ENCODE results near the gene SPNS3. TPM values are rescaled to one million over a fixed set of nuclear protein-coding genes. Genes with fewer than 3 reads are reported as not detected.
A peak's percentile ranks its signal among the peaks of the same experiment; 100 is the strongest.

SPNS3 gene
- total RNA-seq, 2 experiments from 2014 or later = 51.2 to 54.6 TPM

DNA sequence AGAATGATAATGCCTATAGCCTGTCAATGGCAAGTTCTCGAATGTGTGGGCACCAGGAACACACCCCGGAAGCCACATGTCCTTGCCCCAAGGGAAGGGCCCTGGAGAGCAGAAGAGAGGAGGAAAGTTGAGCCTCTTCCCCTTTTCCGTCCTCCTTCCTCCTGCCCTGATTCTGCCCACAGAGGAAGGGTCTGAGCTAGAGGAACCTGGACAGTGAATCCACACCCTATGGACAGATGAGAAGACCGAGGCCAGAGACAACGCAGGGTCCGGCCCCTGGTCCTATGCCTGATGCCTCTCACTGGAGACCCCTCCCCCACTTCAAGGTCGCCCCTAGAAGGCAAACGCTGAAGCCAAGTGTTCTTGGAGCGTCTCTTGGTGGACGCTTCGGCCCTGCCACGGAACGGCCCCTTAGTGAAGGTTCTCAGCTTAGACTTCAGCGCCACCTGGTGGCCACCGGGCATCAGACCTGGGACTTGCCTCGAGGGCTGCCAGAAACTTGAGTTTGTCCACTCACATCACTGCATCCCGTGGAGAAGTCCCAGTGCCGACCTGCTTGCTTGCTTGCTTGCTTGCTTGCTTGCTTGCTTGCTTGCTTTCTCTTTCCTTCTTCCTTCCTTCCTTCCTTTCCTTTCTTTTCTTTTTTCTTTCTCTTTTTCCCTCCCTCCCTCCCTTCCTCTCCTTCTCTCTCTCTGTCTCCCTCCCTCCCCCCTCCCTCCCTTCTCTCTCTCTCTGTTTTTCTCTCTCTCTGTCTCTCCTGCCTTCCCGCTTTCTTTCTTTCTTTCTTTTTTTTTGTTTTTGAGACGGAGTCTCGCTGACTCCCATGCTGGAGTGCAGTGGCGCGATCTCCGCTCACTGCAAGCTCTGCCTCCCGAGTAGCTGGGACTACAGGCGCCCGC is 20.6 kb upstream of the SPNS3 start:
- peak; percentile 94 for DNase-seq (ENCODE audit: low spot score)
- Histone ChIP-seq H3K27ac (ENCODE audit: low read depth, low read length, poor library complexity, severe bottlenecking) (peak overlapping the region; percentile 2), H3K79me2 (ENCODE audit: insufficient read depth, low read depth, low read length) (no peaks in the 10 kb centered on the region), H2AFZ (ENCODE audit: low read length) (peak overlapping the region; percentile 72), H3K4me2 (ENCODE audit: low read length) (peak overlapping the region; percentile 53), H4K20me1 (ENCODE audit: insufficient read depth, low read length) (no peaks in the 10 kb centered on the region), H3K9me2 (ENCODE audit: insufficient read depth, low read length) (no peaks in the 10 kb centered on the region), H3K4me3 (ENCODE audit: low read depth, low read length, poor library complexity, severe bottlenecking) (peak overlapping the region; percentile 7), H3K36me3 (ENCODE audit: insufficient read depth, low read length) (no peaks in the 10 kb centered on the region), H3K4me1 (ENCODE audit: insufficient read depth, low read length, poor library complexity, severe bottlenecking) (peaks cover 17% of the 10 kb centered on the region), H3K9me3 (ENCODE audit: low read length) (no peaks in the 10 kb centered on the region)
- CTCF ChIA-PET (ENCODE audit: unreplicated experiment) = interaction anchor here (0.6 kb wide), 1 partner anchor 11 kb away, joined by 3 read pairs; no protein-coding TSS in a partner anchor
- TF ChIP-seq EZH2phosphoT487 (IDR thresholded peaks at IDR 0.05; ENCODE audit: borderline replicate concordance, low read depth, low read length) = no peak
- TF ChIP-seq, protein P1, sequence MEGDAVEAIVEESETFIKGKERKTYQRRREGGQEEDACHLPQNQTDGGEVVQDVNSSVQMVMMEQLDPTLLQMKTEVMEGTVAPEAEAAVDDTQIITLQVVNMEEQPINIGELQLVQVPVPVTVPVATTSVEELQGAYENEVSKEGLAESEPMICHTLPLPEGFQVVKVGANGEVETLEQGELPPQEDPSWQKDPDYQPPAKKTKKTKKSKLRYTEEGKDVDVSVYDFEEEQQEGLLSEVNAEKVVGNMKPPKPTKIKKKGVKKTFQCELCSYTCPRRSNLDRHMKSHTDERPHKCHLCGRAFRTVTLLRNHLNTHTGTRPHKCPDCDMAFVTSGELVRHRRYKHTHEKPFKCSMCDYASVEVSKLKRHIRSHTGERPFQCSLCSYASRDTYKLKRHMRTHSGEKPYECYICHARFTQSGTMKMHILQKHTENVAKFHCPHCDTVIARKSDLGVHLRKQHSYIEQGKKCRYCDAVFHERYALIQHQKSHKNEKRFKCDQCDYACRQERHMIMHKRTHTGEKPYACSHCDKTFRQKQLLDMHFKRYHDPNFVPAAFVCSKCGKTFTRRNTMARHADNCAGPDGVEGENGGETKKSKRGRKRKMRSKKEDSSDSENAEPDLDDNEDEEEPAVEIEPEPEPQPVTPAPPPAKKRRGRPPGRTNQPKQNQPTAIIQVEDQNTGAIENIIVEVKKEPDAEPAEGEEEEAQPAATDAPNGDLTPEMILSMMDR (conservative IDR thresholded peaks at IDR 0.05; ENCODE audit: low read length) = peak; percentile 93
- intact Hi-C loops (cut with micrococcal nuclease; ENCODE audit: unreplicated experiment) = loop anchor here (1.0 to 5.0 kb wide), 4 partner anchors 46 to 214 kb away; partner anchors contain the start of gene UBE2G1
- BruUV-seq (replicated peaks) = no TSS peak
- POLR2A ChIA-PET = no interaction called here

- no peak overlapping the region for H3K27ac ChIP-seq (ENCODE audit: low read depth, low read length, poor library complexity, severe bottlenecking)
- peaks cover 20% of the 10 kb centered on the region for H3K4me1 ChIP-seq (ENCODE audit: insufficient read depth, low read length, poor library complexity, severe bottlenecking)
- H3K36me3 ChIP-seq (ENCODE audit: insufficient read depth, low read length) = no peaks in the 10 kb centered on the region
- no peaks in the 10 kb centered on the region for H4K20me1 ChIP-seq (ENCODE audit: insufficient read depth, low read length)
- no peak for DNase-seq (ENCODE audit: low spot score)
- H2AFZ ChIP-seq (ENCODE audit: low read length) = no peak overlapping the region
- ChIA-PET CTCF (ENCODE audit: unreplicated experiment) (no interaction called here), POLR2A (interaction anchor here (0.7 kb wide), 1 partner anchor 118 kb away, joined by 5 read pairs; no protein-coding TSS in a partner anchor)
- no peaks in the 10 kb centered on the region for H3K9me3 ChIP-seq (ENCODE audit: low read length)
- no peaks in the 10 kb centered on the region for H3K79me2 ChIP-seq (ENCODE audit: insufficient read depth, low read depth, low read length)
- H3K4me3 ChIP-seq (ENCODE audit: low read depth, low read length, poor library complexity, severe bottlenecking) = no peak overlapping the region
- TF ChIP-seq, protein P1 (conservative IDR thresholded peaks at IDR 0.05; ENCODE audit: low read length) = no peak
- no peak for TF ChIP-seq EZH2phosphoT487 (IDR thresholded peaks at IDR 0.05; ENCODE audit: borderline replicate concordance, low read depth, low read length)
- intact Hi-C loops (cut with micrococcal nuclease; ENCODE audit: unreplicated experiment) = loop anchor here (5.0 kb wide), 1 partner anchor 200 kb away; no protein-coding TSS in a partner anchor
- no peaks in the 10 kb centered on the region for H3K9me2 ChIP-seq (ENCODE audit: insufficient read depth, low read length)
- no TSS peak for BruUV-seq (replicated peaks)
- H3K4me2 ChIP-seq (ENCODE audit: low read length) = no peak overlapping the region
These were observed 16.5 kb upstream of the SPNS3 start for GRCh38 chr17:4417129-4417667.

Measured in OCI-LY7 (cell line).